ES-I3 (cell line): ENCODE data around the gene CD5L.

ENCODE experiments used
- H3K36me3 ChIP-seq: 2 replicates; pipeline ENCODE4 v1.6.1; 2013; ENCODE audit warnings: mild to moderate bottlenecking, low read length, control low read depth, moderate library complexity; ENCODE audit not compliant: insufficient read depth
- H3K4me1 ChIP-seq: 2 replicates; pipeline ENCODE4 v1.6.1; 2013; ENCODE audit warnings: mild to moderate bottlenecking, control low read depth, low read length; ENCODE audit not compliant: insufficient read depth
- H3K9ac ChIP-seq: 2 replicates; pipeline ENCODE4 v1.6.1; 2013; ENCODE audit warnings: low read depth, mild to moderate bottlenecking, low read length, moderate library complexity
- H3K9me3 ChIP-seq: 2 replicates; pipeline ENCODE4 v1.6.1; 2013; ENCODE audit warnings: mild to moderate bottlenecking, low read length, moderate library complexity; ENCODE audit not compliant: control insufficient read depth, insufficient read depth

The CD5L gene

DNA sequence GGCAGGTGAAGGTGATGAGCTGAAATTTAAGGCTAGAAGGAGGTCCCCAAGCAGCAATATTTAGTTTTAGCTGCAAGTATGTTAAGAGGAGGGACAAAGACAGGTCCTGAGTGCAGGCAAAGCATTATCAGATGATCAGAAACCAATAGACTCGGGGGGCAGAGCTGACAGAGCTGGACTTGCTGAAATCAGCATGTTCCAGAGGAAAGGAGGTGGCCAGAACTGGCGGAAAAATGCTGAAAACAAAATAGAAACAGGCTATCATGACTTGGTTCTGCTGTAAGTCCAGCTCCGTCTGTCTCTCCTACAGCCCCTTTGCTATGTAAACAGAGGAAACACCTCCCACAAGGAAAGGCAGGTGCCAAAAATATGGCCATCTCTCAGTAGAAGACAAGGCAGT, at the start of gene CD5L:
Gene CD5L (minus strand): TSS at position 101 of the 400 bp plus-strand sequence. CDS start 107 bp downstream, outside the sequence.
- Histone ChIP-seq H3K4me1 (no peaks in the 10 kb centered on the region), H3K9ac (no peak within 1 kb of the TSS), H3K36me3 (no peaks in the 10 kb centered on the region), H3K9me3 (no peaks in the 10 kb centered on the region)

DNA sequence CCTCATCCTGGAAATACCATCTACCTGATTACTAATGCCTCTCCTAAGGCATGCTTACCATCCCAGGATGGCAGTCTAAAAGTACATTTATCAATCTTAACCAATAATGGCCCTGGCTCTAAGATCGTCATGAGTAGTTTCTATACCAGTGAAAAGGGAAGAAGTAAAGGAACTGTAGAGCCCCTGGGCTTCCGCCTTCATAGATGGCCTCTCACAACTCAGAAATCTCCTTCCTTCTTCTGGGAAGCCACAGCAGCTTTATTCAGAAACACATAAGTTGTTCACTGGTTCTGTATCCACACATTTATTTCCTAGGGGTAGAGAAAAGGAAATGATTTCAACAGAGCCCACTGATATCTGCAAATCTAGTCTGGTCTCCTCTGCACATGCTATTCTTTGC, 41.0 kb upstream of the CD5L start:
- H3K36me3 ChIP-seq, result no peaks in the 10 kb centered on the region
- H3K4me1 ChIP-seq, result no peaks in the 10 kb centered on the region
- H3K9ac ChIP-seq, result no peak overlapping the region
- H3K9me3 ChIP-seq, result no peaks in the 10 kb centered on the region

DNA sequence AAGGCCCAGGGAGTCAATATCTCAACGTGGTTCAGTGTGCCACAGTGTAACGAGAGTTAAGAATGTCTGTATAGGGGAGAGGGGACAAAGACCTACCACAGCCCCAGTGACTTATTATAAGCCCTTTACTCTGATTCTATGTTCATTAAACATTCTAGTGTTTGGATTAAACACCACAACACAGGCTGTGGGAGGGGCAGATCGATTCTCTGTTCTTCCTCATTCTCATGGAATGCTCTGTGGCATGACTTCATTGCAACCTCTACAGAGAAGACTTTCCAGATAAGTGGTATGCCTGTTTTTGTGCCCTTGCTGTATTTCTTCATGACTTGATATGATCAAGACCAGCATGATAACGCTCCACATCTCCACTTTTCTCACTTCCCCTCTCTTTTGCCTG, 39.0 kb upstream of the CD5L start:
- H3K4me1 ChIP-seq, result no peaks in the 10 kb centered on the region
- no peaks in the 10 kb centered on the region for H3K36me3 ChIP-seq
- no peak overlapping the region for H3K9ac ChIP-seq
- no peaks in the 10 kb centered on the region for H3K9me3 ChIP-seq

DNA sequence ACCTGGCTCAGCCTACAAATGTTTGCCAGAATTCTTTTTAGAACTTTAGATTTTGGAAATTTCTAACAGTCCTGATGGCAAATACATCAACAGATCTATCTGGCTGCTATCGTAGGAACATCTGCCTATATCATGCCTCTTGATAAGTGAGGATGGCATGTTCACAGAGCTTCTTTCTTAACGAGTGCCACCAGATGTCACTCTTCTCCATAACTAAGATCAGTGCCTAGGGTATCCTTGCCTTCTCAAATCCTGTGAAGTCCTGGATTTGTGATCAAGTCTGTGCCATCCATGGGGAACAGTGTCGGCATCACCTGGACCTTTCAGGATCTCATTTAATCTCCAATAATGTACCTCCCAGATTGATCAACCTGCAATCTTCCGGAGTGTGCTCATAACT, 36.5 kb upstream of the CD5L start:
- no peaks in the 10 kb centered on the region for H3K36me3 ChIP-seq
- H3K9ac ChIP-seq, result no peak overlapping the region
- H3K9me3 ChIP-seq, result no peaks in the 10 kb centered on the region
- no peaks in the 10 kb centered on the region for H3K4me1 ChIP-seq

DNA sequence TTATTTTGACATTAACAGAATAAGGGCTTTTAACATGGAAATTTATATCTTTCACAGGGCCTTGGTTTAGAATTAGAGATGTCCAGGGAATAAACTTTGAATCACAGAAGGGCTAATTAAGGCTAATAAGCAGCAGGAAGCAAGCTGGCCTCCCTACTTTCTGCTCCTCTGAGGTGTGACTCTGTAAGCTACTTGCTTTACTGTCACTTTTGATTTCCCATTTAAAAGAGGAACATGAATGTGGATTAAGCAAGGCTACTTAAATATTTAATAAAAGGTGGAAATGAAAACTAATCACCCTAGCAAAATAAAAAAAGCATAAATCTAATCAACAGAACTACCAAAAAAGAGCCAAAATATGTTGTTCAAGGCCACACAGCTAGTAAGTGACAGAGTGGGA, 28.9 kb upstream of the CD5L start:
- Histone ChIP-seq H3K9me3 (no peaks in the 10 kb centered on the region; the same call in 1 of the 2 replicates), H3K36me3 (no peaks in the 10 kb centered on the region), H3K9ac (no peak overlapping the region), H3K4me1 (peaks cover 15% of the 10 kb centered on the region)

DNA sequence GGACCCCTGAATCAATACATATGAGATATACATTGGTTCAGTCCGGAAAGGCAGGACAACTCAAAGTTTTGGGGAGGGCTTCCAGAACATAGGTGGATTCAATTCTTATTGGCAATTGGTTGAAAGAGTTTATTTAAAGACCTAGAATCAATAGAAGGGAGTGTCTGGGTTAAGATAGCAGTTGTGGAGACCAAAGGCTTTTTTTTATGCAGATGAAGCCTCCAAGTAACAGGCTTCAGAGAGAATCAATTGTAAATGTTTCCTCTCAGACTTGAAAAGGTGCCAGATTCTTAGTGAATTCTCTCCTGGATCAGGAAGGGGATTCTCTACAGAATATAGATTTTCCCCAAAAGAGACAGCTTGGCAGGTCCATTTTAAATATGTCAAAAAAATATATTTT, 27.0 kb upstream of the CD5L start:
- H3K9ac ChIP-seq, result no peak overlapping the region
- H3K9me3 ChIP-seq, result no peaks in the 10 kb centered on the region; the same call in 1 of the 2 replicates
- H3K4me1 ChIP-seq, result peaks cover 15% of the 10 kb centered on the region
- no peaks in the 10 kb centered on the region for H3K36me3 ChIP-seq

DNA sequence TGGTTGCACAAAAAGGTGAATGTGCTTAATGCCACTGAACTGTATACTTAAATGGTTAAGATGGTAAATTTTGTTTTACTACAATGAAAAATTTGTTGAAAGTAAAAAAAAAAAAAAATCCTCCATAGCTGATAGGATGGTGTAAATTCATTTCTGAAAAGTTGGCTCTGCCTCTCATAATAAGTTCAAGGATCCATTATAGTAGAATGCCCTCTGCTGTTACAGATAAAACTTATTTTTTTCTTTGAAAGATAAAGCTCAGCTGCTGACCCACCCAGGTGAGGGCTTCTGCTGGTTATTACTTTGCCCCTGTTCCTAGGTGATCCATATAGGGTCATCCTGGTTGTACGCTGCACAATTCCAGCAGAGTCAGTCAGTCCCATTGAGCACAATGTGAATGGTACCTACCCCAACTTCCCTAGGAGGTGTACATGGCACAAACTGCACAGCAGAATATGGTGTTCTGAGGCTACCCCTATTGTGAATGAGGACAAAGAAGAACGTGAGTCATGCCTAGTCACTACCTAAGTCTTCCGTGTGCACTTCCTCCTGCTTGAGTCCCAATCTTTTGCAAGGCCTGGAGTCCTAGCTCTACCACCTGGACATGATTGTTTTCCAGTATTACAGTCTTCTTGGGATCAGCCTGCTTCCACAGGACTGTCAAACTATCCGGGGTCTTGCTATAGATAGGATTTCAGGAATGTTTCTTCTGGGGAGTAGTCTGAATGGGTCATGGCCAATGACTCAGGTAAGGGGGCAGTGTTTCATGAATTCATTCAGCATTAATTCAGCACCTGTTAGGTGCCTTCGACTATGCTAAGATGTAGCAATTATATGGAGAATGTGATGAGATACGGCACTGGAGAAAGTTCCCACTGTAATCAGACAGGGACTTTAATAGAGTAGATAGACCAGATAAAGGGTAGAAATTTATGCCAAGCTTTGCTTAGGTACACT, 20.8 kb upstream of the CD5L start:
- Histone ChIP-seq H3K4me1 (no peaks in the 10 kb centered on the region), H3K36me3 (no peaks in the 10 kb centered on the region), H3K9me3 (no peaks in the 10 kb centered on the region; the same call in 1 of the 2 replicates), H3K9ac (no peak overlapping the region)

DNA sequence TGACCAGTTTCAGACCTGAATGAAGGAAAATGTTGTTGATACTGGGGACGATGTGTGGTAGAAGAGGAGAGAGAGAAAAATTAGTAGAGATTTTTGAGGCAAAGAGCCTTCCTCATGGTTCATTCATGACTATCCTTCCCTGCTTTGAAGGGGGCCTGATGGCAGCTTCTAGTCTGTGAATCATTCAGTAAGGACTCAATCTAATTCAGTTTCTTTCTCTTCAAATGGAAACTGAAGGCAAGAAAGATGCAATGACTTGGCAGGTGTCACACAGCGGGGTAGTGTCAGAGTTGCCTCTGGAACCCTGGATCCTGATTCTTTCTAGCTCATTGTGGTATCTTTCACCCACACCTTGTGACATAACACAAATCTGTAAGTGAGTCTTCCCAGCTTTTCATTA, 14.9 kb upstream of the CD5L start:
- Histone ChIP-seq H3K9ac (no peak overlapping the region), H3K9me3 (no peaks in the 10 kb centered on the region), H3K36me3 (no peaks in the 10 kb centered on the region), H3K4me1 (no peaks in the 10 kb centered on the region)

DNA sequence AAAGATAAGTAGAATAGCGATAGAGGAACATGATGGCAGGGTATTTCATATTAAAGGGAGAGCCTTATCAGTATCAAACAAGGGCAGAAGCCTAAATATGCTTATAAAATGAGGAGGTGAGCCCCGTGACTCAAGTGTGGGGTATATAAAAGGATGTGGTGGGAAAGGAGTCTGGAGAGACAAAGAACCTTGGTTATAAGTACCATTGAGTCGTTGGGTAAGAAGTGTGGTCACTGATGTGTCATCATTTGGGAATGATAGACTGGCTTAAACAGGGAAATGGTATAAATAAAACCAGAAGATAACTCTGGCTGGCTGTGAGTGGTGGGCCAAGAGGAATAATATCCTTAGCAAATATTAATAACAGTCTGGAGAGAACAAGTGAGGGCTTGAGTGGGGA, 10.9 kb upstream of the CD5L start:
- Histone ChIP-seq H3K9ac (no peak overlapping the region), H3K36me3 (no peaks in the 10 kb centered on the region), H3K4me1 (no peaks in the 10 kb centered on the region), H3K9me3 (no peaks in the 10 kb centered on the region)

DNA sequence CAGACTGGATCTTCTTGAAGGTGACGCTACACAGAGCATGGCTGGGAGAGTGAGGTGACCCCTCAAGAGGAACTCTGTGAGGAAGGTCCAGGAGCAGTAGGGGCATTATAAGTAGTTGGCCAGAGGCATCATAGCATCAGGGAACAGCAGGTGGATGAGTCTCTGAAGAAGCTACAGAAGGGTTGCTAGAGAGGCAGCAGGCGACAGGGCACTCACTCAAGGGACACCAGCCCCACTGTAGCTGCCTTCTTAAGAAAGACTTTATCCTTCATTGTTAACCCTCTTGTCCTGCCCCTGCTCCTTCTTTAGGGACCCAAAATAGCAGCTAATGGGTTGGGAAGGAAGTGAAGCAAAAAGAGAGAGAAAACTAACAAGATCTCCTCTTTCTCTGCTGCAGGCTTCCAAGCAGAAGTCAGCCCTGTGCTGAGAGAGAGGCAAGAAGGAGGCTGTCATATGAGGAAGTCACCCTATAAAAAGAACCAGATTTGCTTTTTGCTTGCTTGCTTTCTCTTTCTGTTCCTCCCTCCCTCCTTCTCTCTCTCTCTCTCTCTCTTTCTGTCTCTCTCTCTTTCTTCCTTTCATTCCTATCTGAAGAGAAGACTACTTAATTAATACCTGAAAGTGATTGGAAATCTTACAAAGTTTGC, 7.7 kb upstream of the CD5L start:
- Histone ChIP-seq H3K36me3 (no peaks in the 10 kb centered on the region), H3K9ac (no peak overlapping the region), H3K4me1 (no peaks in the 10 kb centered on the region), H3K9me3 (no peaks in the 10 kb centered on the region)

DNA sequence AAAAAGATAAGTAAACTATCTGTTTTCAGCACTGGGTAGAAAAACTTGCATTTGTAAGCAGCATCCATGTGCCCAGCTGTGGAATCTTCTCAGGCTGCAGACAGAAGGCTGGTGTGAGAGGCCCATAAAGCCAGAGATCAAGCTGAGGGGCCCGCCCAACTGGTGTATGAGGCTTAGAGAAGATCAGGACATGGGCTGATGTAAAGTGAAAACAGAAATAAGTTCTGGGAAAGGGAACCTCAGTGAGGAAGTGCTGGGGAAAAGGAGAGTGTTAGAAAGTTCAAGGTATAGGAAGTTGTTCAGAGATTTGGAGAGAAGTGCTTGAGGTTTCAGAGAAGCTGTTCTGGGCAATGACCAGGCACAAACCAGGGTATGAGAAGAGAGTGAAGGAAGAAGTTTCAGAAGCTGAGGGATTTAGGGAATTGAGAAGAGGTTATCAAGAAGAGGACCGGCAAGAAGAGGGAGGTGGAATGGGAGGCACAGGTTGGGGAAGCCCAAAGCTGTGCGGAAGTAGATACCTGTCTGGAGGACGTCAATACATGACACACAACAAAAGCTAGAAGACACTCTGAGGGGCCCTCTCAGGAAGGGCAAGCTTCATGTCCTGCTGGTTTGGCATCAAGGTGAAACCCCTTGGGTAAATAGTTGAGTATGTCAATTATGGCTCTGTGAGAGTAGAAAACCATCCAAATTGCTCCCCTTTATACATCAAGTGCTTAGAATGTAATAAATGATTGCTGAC, 2.7 kb upstream of the CD5L start:
- no peaks in the 10 kb centered on the region for H3K4me1 ChIP-seq
- no peaks in the 10 kb centered on the region for H3K9me3 ChIP-seq

DNA sequence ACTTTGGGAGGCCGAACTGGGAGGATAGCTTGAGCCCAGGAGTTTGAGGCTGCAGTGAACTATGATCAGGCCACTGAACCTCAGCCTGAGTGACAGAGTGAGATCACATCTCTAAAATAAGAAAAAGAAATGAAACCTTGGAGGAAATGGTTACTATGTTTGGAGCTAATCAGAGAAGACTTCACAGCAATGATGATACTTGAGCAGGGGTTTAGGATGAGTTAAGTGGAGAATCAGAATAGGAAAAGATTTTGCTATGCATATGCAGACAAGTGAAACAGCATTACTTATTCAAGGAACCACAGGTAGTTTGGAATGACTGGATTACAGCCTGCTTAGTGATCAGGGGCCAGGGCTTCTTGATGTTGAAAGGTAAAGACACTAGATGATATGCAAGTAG, 1.3 kb upstream of the CD5L start:
- Histone ChIP-seq H3K36me3 (no peaks in the 10 kb centered on the region), H3K9me3 (no peaks in the 10 kb centered on the region), H3K9ac (no peak overlapping the region), H3K4me1 (no peaks in the 10 kb centered on the region)

More for the DNA sequence above, 2.7 kb upstream of the CD5L start:
- no peaks in the 10 kb centered on the region for H3K36me3 ChIP-seq
- no peak overlapping the region for H3K9ac ChIP-seq

DNA sequence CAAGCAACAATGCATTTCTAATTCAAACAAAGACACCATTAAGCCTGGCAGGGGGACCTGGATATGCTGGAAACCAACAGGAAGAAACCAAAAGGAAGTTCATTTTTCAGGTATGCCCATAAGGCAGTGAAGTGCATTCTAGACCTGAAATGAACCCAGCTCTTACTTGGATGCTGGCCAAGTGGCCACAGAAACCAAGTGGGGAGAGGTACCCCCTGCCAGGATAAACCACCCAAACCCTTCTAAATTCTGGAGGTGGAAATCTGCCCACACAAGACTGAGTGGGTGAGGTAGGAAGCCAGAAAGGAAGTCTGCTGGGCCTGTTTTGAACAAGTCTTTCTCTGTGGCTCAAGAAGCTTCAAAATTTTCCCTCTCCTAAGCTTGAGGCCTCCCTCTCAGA, 2.6 kb downstream of the CD5L start:
- Histone ChIP-seq H3K4me1 (no peaks in the 10 kb centered on the region), H3K9ac (no peak overlapping the region), H3K9me3 (no peaks in the 10 kb centered on the region)

DNA sequence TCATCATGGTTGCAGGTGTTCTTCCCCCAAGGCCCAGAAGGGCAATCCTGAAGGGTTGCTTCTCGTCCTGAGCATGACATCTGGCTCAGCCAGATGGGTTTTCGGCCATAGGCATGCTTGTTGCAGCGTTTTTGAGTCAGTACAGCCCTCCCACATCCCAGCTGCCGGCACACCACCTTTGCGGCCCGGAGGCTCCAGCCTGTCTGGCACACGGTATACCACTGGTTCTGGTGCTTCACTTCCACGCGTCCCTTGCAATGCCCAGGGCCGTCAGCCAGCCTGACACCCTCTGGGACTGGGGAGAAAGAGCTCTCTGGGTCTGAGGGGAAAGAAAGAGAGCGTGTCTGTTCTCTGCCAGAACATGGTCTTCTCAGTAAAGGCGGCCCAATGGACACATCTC, 7.2 kb downstream of the CD5L start:
- H3K9me3 ChIP-seq, result no peaks in the 10 kb centered on the region
- no peaks in the 10 kb centered on the region for H3K36me3 ChIP-seq
- H3K9ac ChIP-seq, result no peak overlapping the region
- no peaks in the 10 kb centered on the region for H3K4me1 ChIP-seq

More for the DNA sequence above, 2.6 kb downstream of the CD5L start:
- H3K36me3 ChIP-seq, result no peaks in the 10 kb centered on the region
